HepG2 (cell line): ENCODE data around the gene AZU1. TPM values are rescaled to one million over a fixed set of nuclear protein-coding genes. Genes with fewer than 3 reads are reported as not detected.

Experiments used
- CSRNP1 ChIP-seq: sonication (generic); formaldehyde crosslinking; IDR thresholded peaks from 2 replicates; pipeline ENCODE4 v1.8.1; 2023; ENCODE audit warnings: mild to moderate bottlenecking, missing genetic modification reagents
- FOSL2 ChIP-seq: sonication (generic); formaldehyde crosslinking; IDR thresholded peaks from 2 replicates; pipeline ENCODE4 v1.4.0; 2020; ENCODE audit warnings: missing genetic modification reagents
- FOXK2 ChIP-seq: fragments of 450-650 bp; IDR thresholded peaks from 2 replicates; pipeline ENCODE4 v1.6.1; 2016
- GPN1 ChIP-seq: sonication (generic); formaldehyde crosslinking; IDR thresholded peaks from 2 replicates; pipeline ENCODE4 v1.5.1; 2020; ENCODE audit warnings: missing genetic modification reagents, borderline replicate concordance
- HDAC6 ChIP-seq: fragments of 200-600 bp; sonication (generic); IDR thresholded peaks from 2 replicates; pipeline ENCODE4 v1.7.0; 2017; ENCODE audit warnings: mild to moderate bottlenecking, antibody characterized with exemption, low read length, low read depth
- HNRNPH1 ChIP-seq: fragments of 200-400 bp; formaldehyde crosslinking; optimal IDR thresholded peaks from 2 replicates; pipeline ENCODE3; 2017; ENCODE audit warnings: mild to moderate bottlenecking, low read depth, low read length
- KDM5B ChIP-seq: sonication (generic); formaldehyde crosslinking; IDR thresholded peaks from 2 replicates; pipeline ENCODE4 v1.4.0; 2020; ENCODE audit warnings: missing genetic modification reagents, mild to moderate bottlenecking, borderline replicate concordance
- KMT2A ChIP-seq: sonication (generic); formaldehyde crosslinking; IDR thresholded peaks from 2 replicates; pipeline ENCODE4 v1.4.0; 2020; ENCODE audit warnings: missing genetic modification reagents
- NCOA2 ChIP-seq: sonication (generic); formaldehyde crosslinking; IDR thresholded peaks from 2 replicates; pipeline ENCODE4 v1.8.0; 2022; ENCODE audit warnings: inconsistent platforms
- NR2F2 ChIP-seq: IDR thresholded peaks from 2 replicates; pipeline ENCODE4 v1.6.1; 2012; ENCODE audit warnings: low read depth, inconsistent platforms, borderline replicate concordance
- SMARCE1 ChIP-seq: fragments of 450-650 bp; IDR thresholded peaks from 2 replicates; pipeline ENCODE4 v1.6.1; 2017; ENCODE audit warnings: borderline replicate concordance
- SUZ12 ChIP-seq: fragments of 150-350 bp; IDR thresholded peaks from 2 replicates; pipeline ENCODE4 v1.6.1; 2014; ENCODE audit warnings: low read depth, low read length
- TARDBP ChIP-seq: sonication (generic); formaldehyde crosslinking; IDR thresholded peaks from 2 replicates; pipeline ENCODE4 v1.8.0; 2022; ENCODE audit warnings: mild to moderate bottlenecking, missing genetic modification reagents
- TBL1XR1 ChIP-seq: fragments of 150-350 bp; IDR thresholded peaks from 2 replicates; pipeline ENCODE4 v1.6.1; 2014; ENCODE audit warnings: borderline replicate concordance, low read length; ENCODE audit not compliant: partially characterized antibody
- TGIF2 ChIP-seq: IDR thresholded peaks from 2 replicates; pipeline ENCODE4 v1.6.1; 2016; ENCODE audit warnings: control low read depth, missing compliant biosample characterization
- THAP7 ChIP-seq: sonication (generic); formaldehyde crosslinking; IDR thresholded peaks from 2 replicates; pipeline ENCODE4 v1.8.1; 2023; ENCODE audit warnings: mild to moderate bottlenecking, missing genetic modification reagents
- ZBTB14 ChIP-seq: sonication (generic); formaldehyde crosslinking; IDR thresholded peaks from 2 replicates; pipeline ENCODE4 v1.4.0; 2020; ENCODE audit warnings: missing genetic modification reagents
- ZBTB42 ChIP-seq: sonication (generic); formaldehyde crosslinking; IDR thresholded peaks from 2 replicates; pipeline ENCODE4 v1.5.0; 2020; ENCODE audit warnings: mild to moderate bottlenecking, missing genetic modification reagents
- ZFP82 ChIP-seq: sonication (generic); formaldehyde crosslinking; IDR thresholded peaks from 2 replicates; pipeline ENCODE4 v1.5.1; 2020; ENCODE audit warnings: mild to moderate bottlenecking, missing genetic modification reagents, borderline replicate concordance
- ZNF138 ChIP-seq: sonication (generic); formaldehyde crosslinking; IDR thresholded peaks from 2 replicates; pipeline ENCODE4 v1.5.0; 2020; ENCODE audit warnings: mild to moderate bottlenecking, low read depth, missing genetic modification reagents
- ZNF207 ChIP-seq: fragments of 450-650 bp; IDR thresholded peaks from 2 replicates; pipeline ENCODE4 v1.6.1; 2016; ENCODE audit warnings: antibody characterized with exemption, borderline replicate concordance
- ZNF253 ChIP-seq: sonication (generic); formaldehyde crosslinking; IDR thresholded peaks from 2 replicates; pipeline ENCODE4 v1.8.0; 2022; ENCODE audit warnings: mild to moderate bottlenecking, missing genetic modification reagents, borderline replicate concordance
- ZNF30 ChIP-seq: sonication (generic); formaldehyde crosslinking; IDR thresholded peaks from 2 replicates; pipeline ENCODE4 v1.5.0; 2020; ENCODE audit warnings: mild to moderate bottlenecking, missing genetic modification reagents
- ZNF414 ChIP-seq: sonication (generic); formaldehyde crosslinking; IDR thresholded peaks from 2 replicates; pipeline ENCODE4 v1.5.0; 2020; ENCODE audit warnings: missing genetic modification reagents
- ZNF569 ChIP-seq: sonication (generic); formaldehyde crosslinking; IDR thresholded peaks from 2 replicates; pipeline ENCODE4 v1.5.0; 2020; ENCODE audit warnings: mild to moderate bottlenecking, missing genetic modification reagents, moderate library complexity, borderline replicate concordance
- ZNF709 ChIP-seq: sonication (generic); formaldehyde crosslinking; IDR thresholded peaks from 2 replicates; pipeline ENCODE4 v1.5.0; 2020; ENCODE audit warnings: mild to moderate bottlenecking, missing genetic modification reagents
- ZNF781 ChIP-seq: sonication (generic); formaldehyde crosslinking; IDR thresholded peaks from 2 replicates; pipeline ENCODE4 v1.5.1; 2020; ENCODE audit warnings: borderline replicate concordance, mild to moderate bottlenecking, missing genetic modification reagents; ENCODE audit errors: not compliant biosample characterization
- ZNF790 ChIP-seq: sonication (generic); formaldehyde crosslinking; IDR thresholded peaks from 2 replicates; pipeline ENCODE4 v1.8.0; 2022; ENCODE audit warnings: missing genetic modification reagents, mild to moderate bottlenecking, borderline replicate concordance
- polyA plus RNA-seq, 8 experiments: library from polyadenylated mRNA; depleted of rRNA in 3 of 8; stranded (reverse) in 7 of 8; unstranded in 1 of 8; fragments of >200 nt; fragmentation: Illumina TruSeq in 4 of 8; extraction: Trizol in 4 of 8; gene quantifications; 2 replicates each; pipeline versions ENCODE4 v1.2.1 to v1.2.3, GENCODE V29; 2011 to 2016; ENCODE audit warnings: low read depth in 4 of 8, missing spikeins in 1 of 8, mixed read lengths in 1 of 8; ENCODE audit not compliant: insufficient read depth in 1 of 8
- total RNA-seq, 5 experiments: library from RNA; depleted of rRNA; stranded (reverse); fragments of >200 nt; fragmentation: Illumina TruSeq; extraction: Trizol; gene quantifications; 2 replicates each; pipeline ENCODE4 v1.2.3, GENCODE V29; 2016; ENCODE audit warnings: low read depth in 1 of 5

The AZU1 gene
- total and polyA plus RNA-seq, 2 of the 13 experiments (the other 11 are each of a cell fraction or from before 2014, with no cell fraction given), result not detected

- TF ChIP-seq FOSL2 (peak; percentile 78), HDAC6 (no peak), ZBTB42 (CRISPR knock-in tag) (no peak), GPN1 (no peak), ZBTB14 (CRISPR knock-in tag) (peak; percentile 44; the same call in 1 of the 2 replicates), ZNF138 (CRISPR knock-in tag) (peak; percentile 67; the same call in 1 of the 2 replicates), KDM5B (peak; percentile 61; the same call in 1 of the 2 replicates), SUZ12 (no peak), ZNF790 (CRISPR knock-in tag) (no peak), THAP7 (CRISPR knock-in tag) (peak; percentile 76), HNRNPH1 (no peak), ZNF569 (CRISPR knock-in tag) (no peak), TBL1XR1 (no peak), TGIF2 (CRISPR knock-in tag) (peak; percentile 89), ZNF207 (no peak), ZNF30 (CRISPR knock-in tag) (peak; percentile 86; the same call in 1 of the 2 replicates), ZNF253 (CRISPR knock-in tag) (0 out of 2 replicates have a peak, but pooled peaks have one; percentile 37), FOXK2 (no peak), ZNF414 (CRISPR knock-in tag) (no peak), ZNF709 (CRISPR knock-in tag) (no peak), KMT2A (CRISPR knock-in tag) (peak; percentile 81; the same call in 1 of the 2 replicates), CSRNP1 (CRISPR knock-in tag) (peak; percentile 89; the same call in 1 of the 2 replicates), ZNF781 (peak; percentile 88), NR2F2 (no peak), TARDBP (CRISPR knock-in tag) (peak; percentile 80; the same call in 1 of the 2 replicates), NCOA2 (CRISPR knock-in tag) (peak; percentile 81), SMARCE1 (no peak), ZFP82 (CRISPR knock-in tag) (no peak)
Measured at GRCh38 chr19:778910-779653, 48.6 kb upstream of the AZU1 start (continued).
